Body of pancreas (tissue), 4 donors: ENCODE measurements around the gene ARFIP1. TPM values are rescaled to one million over a fixed set of nuclear protein-coding genes. Genes with fewer than 3 reads are reported as not detected.

Source experiments
- ATAC-seq: fragments of 150-250 bp; one replicate; pipeline ENCODE4 v1.9.1; 2016
- DNase-seq, 4 donors: peaks; one replicate each; pipeline ENCODE4 v3.0.0-alpha.2; 2019
- H3K27ac ChIP-seq, 4 donors: fragments of 200-600 bp; sonication (generic); 1 replicate in 3 of 4; 2 replicates in 1 of 4; pipeline versions ENCODE4 v1.5.1 to v1.6.1; 2016 to 2019; ENCODE audit warnings: mild to moderate bottlenecking in 1 of 4, mixed read lengths in 1 of 4, moderate library complexity in 1 of 4
- H3K27me3 ChIP-seq, 2 donors: fragments of 200-600 bp; sonication (generic); one replicate each; pipeline ENCODE4 v1.6.0; 2016; ENCODE audit warnings: mild to moderate bottlenecking in 1 of 2
- H3K36me3 ChIP-seq, 2 donors: fragments of 200-600 bp; sonication (generic); replicated peaks in 1 of 2; 2 replicates each; pipeline ENCODE4 v1.5.1; 2016; ENCODE audit warnings: low read depth in 2 of 2; ENCODE audit not compliant: insufficient read depth in 1 of 2
- H3K4me1 ChIP-seq: fragments of 200-600 bp; sonication (generic); one replicate; pipeline ENCODE4 v1.6.0; 2016
- H3K4me3 ChIP-seq, 2 donors: fragments of 200-600 bp; sonication (generic); 1 replicate in 1 of 2; 2 replicates in 1 of 2; pipeline ENCODE4 v1.5.1; 2016 to 2019
- H3K9me3 ChIP-seq, 3 donors: fragments of 200-600 bp; sonication (generic); 1 replicate in 2 of 3; 2 replicates in 1 of 3; pipeline ENCODE4 v1.5.1; 2016
- POLR2A ChIP-seq, 3 donors: fragments of 450-650 bp; IDR thresholded peaks; one replicate each; pipeline ENCODE4 v1.6.1; 2016; ENCODE audit warnings: antibody characterized with exemption in 3 of 3, mild to moderate bottlenecking in 2 of 3
- WGBS, 2 donors: methylation state at CpG; one replicate each; pipeline ENCODE4 v1.1.5; 2017; 5-methylcytosine and 5-hydroxymethylcytosine counted together
- intact Hi-C: fragments of 100-400 bp; cut with DNase I; formaldehyde crosslinking; loops from one replicate; pipeline ENCODE4 v1.15.1; 2023
- total RNA-seq, 2 donors: library from RNA; depleted of rRNA; stranded (reverse); fragments of >200 nt; gene quantifications; one replicate each; pipeline ENCODE4 v1.1.0, GENCODE V29; 2016
- TF ChIP-seq, protein P1 (sequence below), 7 experiments: fragments of 450-650 bp in 4 of 7; fragments of 200-600 bp in 3 of 7; sonication (generic) in 3 of 7; IDR thresholded peaks; one replicate each; pipeline ENCODE4 v1.5.1; 2016 to 2019; ENCODE audit warnings: antibody characterized with exemption in 7 of 7

ARFIP1 gene
- total RNA-seq, 2 donors from 2014 or later, result 13.8 to 17.4 TPM

DNA sequence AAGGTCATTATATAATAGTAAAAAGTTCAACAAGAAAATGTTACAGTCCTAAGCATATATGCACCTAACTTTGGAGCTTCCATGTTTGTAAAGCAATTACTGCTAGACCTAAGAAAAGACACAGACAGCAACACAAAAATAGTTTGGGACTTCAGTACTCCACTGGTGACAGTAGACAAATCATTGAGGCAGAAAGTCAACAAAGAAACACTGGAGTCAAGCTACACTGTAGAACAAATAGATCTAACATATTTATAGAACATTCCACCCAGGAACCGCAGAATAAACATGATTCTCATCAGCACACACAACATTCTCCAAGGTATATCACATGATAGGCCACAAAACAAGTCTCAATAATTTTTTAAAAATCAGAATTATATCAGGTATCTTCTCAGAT, 42.6 kb downstream of the ARFIP1 start:
- TF ChIP-seq, protein P1, sequence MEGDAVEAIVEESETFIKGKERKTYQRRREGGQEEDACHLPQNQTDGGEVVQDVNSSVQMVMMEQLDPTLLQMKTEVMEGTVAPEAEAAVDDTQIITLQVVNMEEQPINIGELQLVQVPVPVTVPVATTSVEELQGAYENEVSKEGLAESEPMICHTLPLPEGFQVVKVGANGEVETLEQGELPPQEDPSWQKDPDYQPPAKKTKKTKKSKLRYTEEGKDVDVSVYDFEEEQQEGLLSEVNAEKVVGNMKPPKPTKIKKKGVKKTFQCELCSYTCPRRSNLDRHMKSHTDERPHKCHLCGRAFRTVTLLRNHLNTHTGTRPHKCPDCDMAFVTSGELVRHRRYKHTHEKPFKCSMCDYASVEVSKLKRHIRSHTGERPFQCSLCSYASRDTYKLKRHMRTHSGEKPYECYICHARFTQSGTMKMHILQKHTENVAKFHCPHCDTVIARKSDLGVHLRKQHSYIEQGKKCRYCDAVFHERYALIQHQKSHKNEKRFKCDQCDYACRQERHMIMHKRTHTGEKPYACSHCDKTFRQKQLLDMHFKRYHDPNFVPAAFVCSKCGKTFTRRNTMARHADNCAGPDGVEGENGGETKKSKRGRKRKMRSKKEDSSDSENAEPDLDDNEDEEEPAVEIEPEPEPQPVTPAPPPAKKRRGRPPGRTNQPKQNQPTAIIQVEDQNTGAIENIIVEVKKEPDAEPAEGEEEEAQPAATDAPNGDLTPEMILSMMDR (IDR thresholded peaks at IDR 0.05), result no peak
- no peak for TF ChIP-seq POLR2A (IDR thresholded peaks at IDR 0.05)
- no peak for DNase-seq
- Histone ChIP-seq H3K27me3 (no peaks in the 10 kb centered on the region), H3K36me3 (no peaks in the 10 kb centered on the region), H3K4me3 (no peak overlapping the region), H3K4me1 (no peaks in the 10 kb centered on the region), H3K27ac (no peak overlapping the region), H3K9me3 (peaks cover 0 to 1% (median 0%) of the 10 kb centered on the region in 3 donors)
- ATAC-seq, result no peak
- 70 to 79% methylated on average over 1 of the region's 1 CpG for WGBS, 2 donors
- intact Hi-C loops, result no loop called here

DNA sequence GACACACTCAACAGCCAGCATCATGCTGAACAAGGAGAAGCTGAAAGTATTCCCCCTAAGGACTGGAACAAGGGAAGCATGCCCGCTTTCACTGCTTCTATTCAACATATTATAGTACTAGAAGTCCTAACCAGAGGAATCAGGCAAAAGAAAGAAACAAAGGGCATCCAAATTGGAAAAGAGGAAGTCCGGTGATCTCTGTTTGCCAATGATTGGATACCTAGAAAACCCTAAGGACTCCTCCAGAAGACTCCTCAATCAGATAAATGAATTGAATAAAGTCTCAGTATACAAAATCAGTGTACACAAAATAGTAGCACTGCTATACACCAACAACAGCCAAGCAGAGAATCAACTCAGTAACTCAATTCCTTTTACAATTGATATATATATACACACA, 44.8 kb downstream of the ARFIP1 start:
- no peak overlapping the region for H3K4me3 ChIP-seq
- no peaks in the 10 kb centered on the region for H3K27me3 ChIP-seq
- no peak for TF ChIP-seq POLR2A (IDR thresholded peaks at IDR 0.05)
- TF ChIP-seq, protein P1 (IDR thresholded peaks at IDR 0.05), result no peak
- ATAC-seq (no peak), DNase-seq (no peak)
- H3K4me1 ChIP-seq, result no peaks in the 10 kb centered on the region
- no peak overlapping the region for H3K27ac ChIP-seq
- H3K36me3 ChIP-seq, result no peaks in the 10 kb centered on the region
- H3K9me3 ChIP-seq, result peaks cover 0 to 6% (median 0%) of the 10 kb centered on the region in 3 donors
- intact Hi-C loops, result no loop called here
- 95 to 98% methylated on average over 2 of the region's 2 CpGs for WGBS, 2 donors

DNA sequence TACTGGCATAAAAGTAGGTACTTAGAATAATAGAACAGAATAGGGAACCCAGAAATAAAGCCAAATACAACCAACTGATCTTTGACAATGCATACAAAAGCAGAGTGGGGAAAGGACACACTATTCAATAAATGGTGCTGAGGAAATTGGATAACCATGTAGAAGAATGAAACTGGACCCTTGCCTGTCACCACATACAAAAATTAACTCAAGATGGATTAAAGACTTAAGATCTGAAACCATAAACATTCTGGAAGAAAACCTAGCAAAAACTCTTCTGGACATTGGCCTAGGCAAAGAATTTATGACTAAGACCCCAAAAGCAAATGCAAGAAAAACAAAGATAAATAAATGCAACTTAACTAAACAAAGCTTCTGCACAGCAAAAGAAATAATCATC, 45.6 kb downstream of the ARFIP1 start:
- intact Hi-C loops, result no loop called here
- no peaks in the 10 kb centered on the region for H3K27me3 ChIP-seq
- peaks cover 0 to 6% (median 0%) of the 10 kb centered on the region in 3 donors for H3K9me3 ChIP-seq
- H3K36me3 ChIP-seq, result no peaks in the 10 kb centered on the region
- ATAC-seq, result no peak
- H3K4me3 ChIP-seq, result no peak overlapping the region
- H3K27ac ChIP-seq, result no peak overlapping the region
- no peaks in the 10 kb centered on the region for H3K4me1 ChIP-seq
- no peak for TF ChIP-seq POLR2A (IDR thresholded peaks at IDR 0.05)
- TF ChIP-seq, protein P1 (IDR thresholded peaks at IDR 0.05), result no peak
- no peak for DNase-seq

DNA sequence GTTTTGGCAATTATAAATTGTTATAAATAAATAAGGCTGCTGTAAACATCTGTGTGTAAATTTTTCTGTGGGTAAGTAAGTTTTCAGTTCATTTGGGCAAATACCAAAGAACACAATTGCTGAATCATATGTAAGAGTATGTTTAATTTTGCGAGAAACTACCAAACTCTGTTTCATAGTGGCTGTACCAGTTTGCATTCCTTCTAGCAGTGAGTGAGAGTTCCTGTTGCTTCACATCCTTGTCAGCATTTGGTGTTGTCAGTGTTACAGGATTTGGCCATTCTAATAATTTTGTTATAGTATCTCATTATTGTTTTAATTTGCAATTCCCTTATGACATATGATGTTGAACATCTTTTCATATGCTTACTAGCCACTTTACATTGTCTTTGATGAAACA, 48.4 kb downstream of the ARFIP1 start:
- H3K4me3 ChIP-seq, result no peak overlapping the region
- H3K4me1 ChIP-seq, result no peaks in the 10 kb centered on the region
- TF ChIP-seq, protein P1 (IDR thresholded peaks at IDR 0.05), result no peak
- TF ChIP-seq POLR2A (IDR thresholded peaks at IDR 0.05), result no peak
- no peaks in the 10 kb centered on the region for H3K36me3 ChIP-seq
- no peaks in the 10 kb centered on the region for H3K27me3 ChIP-seq
- 97 to 100% methylated on average over 1 of the region's 1 CpG for WGBS, 2 donors
- no peak for DNase-seq
- peaks cover 0 to 6% (median 0%) of the 10 kb centered on the region in 3 donors for H3K9me3 ChIP-seq
- intact Hi-C loops, result no loop called here
- ATAC-seq, result no peak
- H3K27ac ChIP-seq, result no peak overlapping the region

DNA sequence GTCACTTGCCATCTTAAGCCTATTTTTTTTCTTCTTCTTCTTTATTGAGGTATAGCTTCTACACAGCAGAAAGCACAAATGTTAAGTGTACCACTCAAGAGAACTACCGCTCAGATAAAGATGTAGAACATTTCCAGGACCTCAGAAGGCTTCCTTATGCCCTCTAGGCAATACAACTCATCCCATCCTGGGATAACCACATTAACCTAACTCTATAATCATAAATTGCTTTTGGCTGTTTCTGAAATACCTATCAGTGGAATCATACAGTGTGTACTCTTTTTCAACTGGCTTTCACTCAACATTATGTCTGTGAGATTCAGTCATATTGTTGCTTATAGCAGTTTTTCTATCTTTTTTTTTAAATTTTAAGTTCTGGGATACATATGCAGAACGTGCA, 51.7 kb downstream of the ARFIP1 start:
- no peak for ATAC-seq
- Histone ChIP-seq H3K27me3 (no peaks in the 10 kb centered on the region), H3K4me3 (no peak overlapping the region), H3K27ac (no peak overlapping the region), H3K9me3 (peaks cover 0 to 6% (median 0%) of the 10 kb centered on the region in 3 donors), H3K36me3 (no peaks in the 10 kb centered on the region), H3K4me1 (no peaks in the 10 kb centered on the region)
- 97 to 98% methylated on average over 2 of the region's 2 CpGs for WGBS, 2 donors
- intact Hi-C loops, result no loop called here
- DNase-seq, result no peak
- TF ChIP-seq, protein P1 (IDR thresholded peaks at IDR 0.05), result no peak
